ENCODE results near the gene FN3K.

The FN3K gene

DNA sequence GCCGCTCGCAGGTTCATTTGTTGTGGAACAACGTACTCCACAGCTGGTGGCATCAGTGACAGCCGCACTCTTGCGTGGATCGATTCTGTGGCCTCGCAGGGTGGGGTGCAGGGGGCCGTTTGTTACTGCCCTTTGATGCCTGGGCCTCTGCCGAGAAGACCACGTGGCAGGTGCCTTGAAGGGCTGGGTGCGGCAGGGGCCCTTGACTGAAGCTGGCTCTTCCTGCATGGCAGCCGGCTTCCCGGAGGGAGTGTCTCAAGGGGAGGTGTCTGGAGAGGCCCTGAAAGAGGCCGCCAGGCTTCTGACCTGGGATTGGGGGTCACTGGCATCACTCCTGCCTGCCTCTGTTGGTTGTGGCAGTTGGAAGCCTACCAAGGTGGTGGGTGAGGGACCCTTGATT lies 60.2 kb downstream of the FN3K start:
- DNase-seq (ENCODE audit: low read depth in 2 of 2) = no peak

DNA sequence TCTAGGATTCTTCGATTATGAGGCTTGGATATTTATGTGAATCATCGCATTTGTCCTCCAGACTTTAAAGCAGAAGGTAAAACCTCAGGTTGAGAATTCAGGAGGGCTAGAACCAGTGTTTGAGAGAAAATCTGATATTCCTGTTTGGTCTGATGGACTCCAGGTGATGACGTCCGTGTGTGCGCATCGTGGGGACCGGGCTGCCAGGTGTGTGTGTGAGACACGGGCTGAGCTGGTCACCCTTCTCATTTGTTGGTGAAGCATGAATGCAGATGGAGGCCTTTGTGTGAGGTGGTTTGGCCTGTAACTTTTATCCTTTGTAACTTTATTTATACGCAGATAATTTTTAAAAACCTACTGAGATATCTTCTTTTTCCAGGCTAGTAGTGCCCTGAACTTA lies 61.6 kb downstream of the FN3K start:
- DNase-seq (ENCODE audit: low read depth in 2 of 2) = no peak

DNA sequence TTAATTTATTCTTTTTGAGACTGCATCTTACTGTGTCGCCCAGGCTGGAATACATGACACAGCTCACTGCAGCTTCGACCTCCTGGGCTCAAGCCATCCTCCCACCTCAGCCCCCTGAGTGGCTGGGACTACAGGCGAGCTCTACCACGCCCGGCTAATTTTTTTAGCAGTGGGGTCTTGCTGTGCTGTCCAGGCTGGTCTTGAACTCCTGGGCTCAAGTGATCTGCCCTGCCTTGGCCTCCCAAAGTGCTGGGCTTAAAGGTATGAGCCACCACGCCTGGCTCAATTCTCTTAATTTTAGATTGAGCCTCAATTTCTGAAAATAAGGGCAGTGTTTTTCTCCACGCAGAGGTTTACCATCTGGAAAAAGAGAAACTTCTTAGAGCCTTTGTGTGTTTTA lies 63.3 kb downstream of the FN3K start:
- no peak for DNase-seq (ENCODE audit: low read depth in 2 of 2)

DNA sequence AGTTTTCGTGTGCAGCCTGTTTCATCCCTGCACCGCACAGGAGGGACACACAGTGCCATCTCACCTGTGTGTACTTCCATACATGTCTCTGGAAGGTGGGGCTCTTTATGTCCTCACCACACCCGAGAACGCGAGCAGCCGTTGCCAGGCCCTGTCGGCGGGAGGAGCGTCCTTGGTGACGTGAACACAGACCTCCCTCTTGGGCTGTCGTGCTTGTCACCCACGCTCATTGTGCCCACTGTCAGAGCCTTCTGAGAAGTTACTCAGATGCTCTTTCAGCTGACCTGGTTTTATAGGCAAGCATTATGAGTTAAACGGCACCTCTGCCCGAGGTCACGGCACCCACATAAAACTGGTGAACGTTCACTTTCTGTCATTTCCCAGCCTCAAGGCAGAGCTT lies 64.2 kb downstream of the FN3K start:
- DNase-seq (ENCODE audit: low read depth in 2 of 2) = no peak

Measured in activated CD4-positive, alpha-beta T cell treated with anti-CD3 and anti-CD28 coated beads for 24 hours (primary cell).